GM12864 (cell line): Measurements from ENCODE around the gene VAMP7.

Source experiments
- DNase-seq: peaks from one replicate; pipeline ENCODE4 v3.0.0-alpha.2; 2011; ENCODE audit warnings: low read depth
- H3K4me3 ChIP-seq: 2 replicates; pipeline ENCODE4 v1.5.1; 2011; ENCODE audit warnings: mild to moderate bottlenecking, low read depth, low read length, control low read depth
- CTCF ChIP-seq: IDR thresholded peaks from 2 replicates; pipeline ENCODE4 v1.5.1; 2011; ENCODE audit warnings: low read depth, mild to moderate bottlenecking, moderate library complexity, low read length, control low read depth, inconsistent platforms; ENCODE audit errors: missing control alignments

VAMP7 gene

DNA sequence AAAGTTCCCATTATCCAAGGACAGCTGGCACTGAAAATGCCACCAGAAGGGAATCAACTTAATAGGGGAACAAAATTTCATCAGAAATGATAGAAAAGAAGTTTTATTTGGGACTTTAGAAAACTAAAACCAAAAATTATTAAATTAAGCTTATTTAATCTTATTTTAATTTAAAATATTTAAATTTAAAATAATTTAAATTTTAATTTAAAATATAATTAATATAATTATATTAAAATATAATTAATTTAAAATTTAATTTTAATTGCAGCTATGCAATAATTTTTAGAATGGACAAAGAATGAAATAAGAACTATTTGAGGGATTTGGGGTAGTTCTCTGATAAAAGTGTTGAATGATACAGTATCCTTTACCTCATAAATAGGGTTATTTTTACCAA, 10.2 kb upstream of the VAMP7 start:
- DNase-seq = no peak
- H3K4me3 ChIP-seq = no peak overlapping the region
- no peak for TF ChIP-seq CTCF

DNA sequence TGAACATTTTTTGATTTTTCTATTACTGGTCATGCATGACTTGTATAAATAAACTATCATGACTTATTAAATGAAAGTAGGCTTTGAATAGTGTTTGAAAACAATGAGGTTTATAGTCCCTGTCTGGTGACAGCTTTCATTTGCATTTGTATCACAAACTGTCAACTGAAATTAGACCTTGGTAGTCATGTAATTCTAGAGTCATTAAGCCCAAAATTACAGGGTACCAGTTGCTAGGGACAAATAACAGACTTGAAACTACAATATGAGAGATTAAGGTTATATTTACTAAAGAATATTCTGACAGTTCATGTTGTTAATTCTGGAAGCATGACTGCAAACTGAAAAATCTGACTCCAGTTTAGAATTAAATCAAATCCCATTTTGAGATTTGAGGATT, 9.2 kb upstream of the VAMP7 start:
- TF ChIP-seq CTCF = no peak
- no peak overlapping the region for H3K4me3 ChIP-seq
- DNase-seq = no peak

- DNase-seq = no peak
These were observed 8.0 kb upstream of the VAMP7 start for GRCh38 chrX:155873188-155873587.

DNA sequence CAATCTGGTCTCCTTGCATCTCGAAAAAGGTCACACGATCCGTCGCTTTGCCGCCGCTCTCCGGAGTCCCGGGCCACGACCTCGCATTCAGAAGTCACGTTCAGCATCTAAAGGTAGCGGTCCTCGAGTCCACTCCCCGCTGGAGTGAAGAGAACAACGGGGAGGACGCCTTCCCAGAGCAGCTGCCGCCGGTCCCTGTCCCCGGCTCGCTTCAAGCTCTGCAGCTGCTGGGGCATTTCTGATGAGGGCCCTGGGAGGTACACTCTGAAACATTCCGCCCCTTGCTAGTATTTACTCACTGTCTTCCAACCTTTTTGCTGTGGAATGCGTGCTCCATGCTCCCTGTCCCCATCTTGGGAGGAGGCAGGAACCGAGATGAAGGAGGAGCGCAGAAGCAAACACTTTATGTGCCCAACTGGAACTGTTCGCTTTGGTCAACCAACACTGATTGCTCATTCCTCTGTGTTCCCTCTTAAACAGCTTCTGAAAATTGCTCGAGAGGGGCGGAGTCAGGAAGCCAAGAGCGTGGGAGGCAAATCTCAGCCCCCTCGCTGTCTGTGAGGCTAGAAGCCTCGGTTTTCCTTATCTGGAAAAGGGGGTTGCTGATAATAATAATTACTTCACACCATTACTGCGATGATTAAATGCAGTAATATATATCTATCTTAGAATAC, 6.4 kb upstream of the VAMP7 start:
- no peak for TF ChIP-seq CTCF
- DNase-seq = no peak
- H3K4me3 ChIP-seq = no peak overlapping the region

More at GRCh38 chrX:155873188-155873587, 8.0 kb upstream of the VAMP7 start:
- H3K4me3 ChIP-seq = no peak overlapping the region
- TF ChIP-seq CTCF = no peak

GRCh38 chrX:155876704-155877103, 4.4 kb upstream of the VAMP7 start:
- no peak for TF ChIP-seq CTCF
- no peak for DNase-seq

GRCh38 chrX:155877288-155877687, 3.9 kb upstream of the VAMP7 start:
- no peak for DNase-seq
- no peak for TF ChIP-seq CTCF
- no peak overlapping the region for H3K4me3 ChIP-seq

More at GRCh38 chrX:155876704-155877103, 4.4 kb upstream of the VAMP7 start:
- no peak overlapping the region for H3K4me3 ChIP-seq

DNA sequence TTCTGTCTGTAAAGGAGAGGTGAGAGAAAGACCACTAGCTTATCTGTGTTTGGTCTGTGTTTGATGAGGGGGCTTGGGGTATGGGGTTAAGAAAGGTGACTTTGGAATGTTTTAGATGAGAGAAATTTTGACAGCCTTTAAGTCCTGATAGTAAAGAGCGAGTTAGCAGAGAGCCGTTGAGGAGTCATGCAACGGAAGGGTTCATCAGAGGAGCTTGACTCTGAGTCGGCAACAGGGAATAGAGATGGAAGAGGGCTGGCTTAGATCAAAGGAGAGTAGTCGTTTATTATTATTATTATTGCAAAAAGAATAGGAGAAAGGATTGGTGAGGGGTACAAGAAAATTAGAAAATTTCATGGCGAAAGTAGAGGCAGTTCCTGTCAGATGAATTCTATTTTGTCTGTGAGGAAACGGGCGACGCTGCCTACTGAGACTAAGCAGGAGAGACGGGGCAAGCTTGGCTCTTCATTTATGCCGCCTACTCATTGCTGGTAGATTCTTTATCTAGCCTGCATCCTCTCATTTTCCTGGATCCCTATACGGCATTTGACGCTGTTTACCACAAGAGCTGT, 473 bp upstream of the VAMP7 start:
- no peak for DNase-seq
- H3K4me3 ChIP-seq = peak overlapping the region; percentile 76
- no peak for TF ChIP-seq CTCF
